ENCODE data around the gene TBC1D5.

DNA sequence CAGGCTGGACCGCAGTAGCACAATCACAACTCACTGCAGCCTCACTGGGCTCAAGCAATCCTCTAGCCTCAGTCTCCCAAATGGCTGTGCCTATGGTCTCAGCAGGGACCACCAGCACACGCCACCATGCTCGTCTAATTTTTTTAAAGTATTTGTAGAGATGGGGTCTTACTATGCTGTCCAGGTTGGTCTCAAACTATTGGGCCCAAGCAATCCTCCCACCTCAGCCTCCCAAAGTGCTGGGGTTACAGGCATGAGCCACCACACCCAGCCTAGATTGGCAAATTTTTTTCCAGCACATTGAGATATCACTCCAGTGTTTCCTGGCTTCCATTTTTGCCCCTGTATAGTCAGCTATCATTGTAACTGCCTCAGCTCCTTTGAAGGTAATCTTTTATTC lies 18.3 kb downstream of the TBC1D5 start:
- TF ChIP-seq CTCF (IDR thresholded peaks at IDR 0.05) (no peak), EZH2phosphoT487 (IDR thresholded peaks at IDR 0.05) (no peak), EZH2 (IDR thresholded peaks at IDR 0.05) (no peak)

All from neural progenitor cell (in vitro differentiated cells).